ENCODE measurements around the gene CDH23.

CDH23 gene

GRCh38 chr10:71392791-71393781, 3.6 kb upstream of the CDH23 start:
- Mint-ChIP-seq H3K27ac (no peak overlapping the region), H3K9me3 (no peaks in the 10 kb centered on the region), H3K36me3 (ENCODE audit: low read depth) (no peaks in the 10 kb centered on the region), H3K4me1 (ENCODE audit: low read depth) (no peaks in the 10 kb centered on the region), H3K4me3 (no peak overlapping the region), H3K27me3 (ENCODE audit: low read depth) (peaks cover 64% of the 10 kb centered on the region)

GRCh38 chr10:71393841-71394475, 2.8 kb upstream of the CDH23 start:
- Mint-ChIP-seq H3K9me3 (no peaks in the 10 kb centered on the region), H3K27ac (no peak overlapping the region), H3K36me3 (ENCODE audit: low read depth) (no peaks in the 10 kb centered on the region), H3K27me3 (ENCODE audit: low read depth) (peaks cover 66% of the 10 kb centered on the region), H3K4me3 (no peak overlapping the region), H3K4me1 (ENCODE audit: low read depth) (no peaks in the 10 kb centered on the region)

GRCh38 chr10:71394926-71395562, 1.7 kb upstream of the CDH23 start:
- peaks cover 70% of the 10 kb centered on the region for H3K27me3 Mint-ChIP-seq (ENCODE audit: low read depth)
- H3K4me3 Mint-ChIP-seq = no peak overlapping the region
- H3K9me3 Mint-ChIP-seq = no peaks in the 10 kb centered on the region
- no peak overlapping the region for H3K27ac Mint-ChIP-seq
- no peaks in the 10 kb centered on the region for H3K36me3 Mint-ChIP-seq (ENCODE audit: low read depth)
- no peaks in the 10 kb centered on the region for H3K4me1 Mint-ChIP-seq (ENCODE audit: low read depth)

- H3K4me3 Mint-ChIP-seq = no peak overlapping the region
- peaks cover 74% of the 10 kb centered on the region for H3K27me3 Mint-ChIP-seq (ENCODE audit: low read depth)
- no peaks in the 10 kb centered on the region for H3K9me3 Mint-ChIP-seq
- H3K27ac Mint-ChIP-seq = no peak overlapping the region
- no peaks in the 10 kb centered on the region for H3K36me3 Mint-ChIP-seq (ENCODE audit: low read depth)
- H3K4me1 Mint-ChIP-seq (ENCODE audit: low read depth) = no peaks in the 10 kb centered on the region
Measured at GRCh38 chr10:71395621-71396020, 1.1 kb upstream of the CDH23 start.

GRCh38 chr10:71396084-71396710, 523 bp upstream of the CDH23 start:
- Mint-ChIP-seq H3K9me3 (no peaks in the 10 kb centered on the region), H3K4me1 (ENCODE audit: low read depth) (no peaks in the 10 kb centered on the region), H3K4me3 (no peak overlapping the region), H3K36me3 (ENCODE audit: low read depth) (no peaks in the 10 kb centered on the region), H3K27me3 (ENCODE audit: low read depth) (peaks cover 70% of the 10 kb centered on the region), H3K27ac (no peak overlapping the region)

GRCh38 chr10:71397296-71398212, 834 bp downstream of the CDH23 start:
- H3K4me1 Mint-ChIP-seq (ENCODE audit: low read depth) = no peaks in the 10 kb centered on the region
- no peaks in the 10 kb centered on the region for H3K36me3 Mint-ChIP-seq (ENCODE audit: low read depth)
- no peaks in the 10 kb centered on the region for H3K9me3 Mint-ChIP-seq
- peaks cover 65% of the 10 kb centered on the region for H3K27me3 Mint-ChIP-seq (ENCODE audit: low read depth)
- no peak overlapping the region for H3K4me3 Mint-ChIP-seq
- H3K27ac Mint-ChIP-seq = no peak overlapping the region

GRCh38 chr10:71398976-71399375, 2.3 kb downstream of the CDH23 start:
- H3K4me3 Mint-ChIP-seq = no peak overlapping the region
- H3K4me1 Mint-ChIP-seq (ENCODE audit: low read depth) = no peaks in the 10 kb centered on the region
- H3K36me3 Mint-ChIP-seq (ENCODE audit: low read depth) = no peaks in the 10 kb centered on the region
- H3K9me3 Mint-ChIP-seq = no peaks in the 10 kb centered on the region
- H3K27ac Mint-ChIP-seq = no peak overlapping the region
- peaks cover 57% of the 10 kb centered on the region for H3K27me3 Mint-ChIP-seq (ENCODE audit: low read depth)

GRCh38 chr10:71399946-71400345, 3.2 kb downstream of the CDH23 start:
- H3K9me3 Mint-ChIP-seq = no peaks in the 10 kb centered on the region
- H3K4me1 Mint-ChIP-seq (ENCODE audit: low read depth) = no peaks in the 10 kb centered on the region
- peaks cover 48% of the 10 kb centered on the region for H3K27me3 Mint-ChIP-seq (ENCODE audit: low read depth)
- H3K36me3 Mint-ChIP-seq (ENCODE audit: low read depth) = no peaks in the 10 kb centered on the region
- no peak overlapping the region for H3K27ac Mint-ChIP-seq
- no peak overlapping the region for H3K4me3 Mint-ChIP-seq

- Mint-ChIP-seq H3K4me1 (ENCODE audit: low read depth) (no peaks in the 10 kb centered on the region), H3K4me3 (no peak overlapping the region), H3K9me3 (no peaks in the 10 kb centered on the region), H3K27me3 (ENCODE audit: low read depth) (peaks cover 37% of the 10 kb centered on the region), H3K36me3 (ENCODE audit: low read depth) (no peaks in the 10 kb centered on the region), H3K27ac (no peak overlapping the region)
Measured at GRCh38 chr10:71401056-71401455, 4.3 kb downstream of the CDH23 start.

- Mint-ChIP-seq H3K27ac (no peak overlapping the region), H3K4me3 (no peak overlapping the region), H3K36me3 (ENCODE audit: low read depth) (no peaks in the 10 kb centered on the region), H3K9me3 (no peaks in the 10 kb centered on the region), H3K4me1 (ENCODE audit: low read depth) (no peaks in the 10 kb centered on the region), H3K27me3 (ENCODE audit: low read depth) (peaks cover 35% of the 10 kb centered on the region)
Measured at GRCh38 chr10:71402005-71402404, 5.3 kb downstream of the CDH23 start.

- H3K27me3 Mint-ChIP-seq (ENCODE audit: low read depth) = peaks cover 12% of the 10 kb centered on the region
- H3K27ac Mint-ChIP-seq = no peak overlapping the region
- no peaks in the 10 kb centered on the region for H3K4me1 Mint-ChIP-seq (ENCODE audit: low read depth)
- no peaks in the 10 kb centered on the region for H3K36me3 Mint-ChIP-seq (ENCODE audit: low read depth)
- H3K9me3 Mint-ChIP-seq = no peaks in the 10 kb centered on the region
- H3K4me3 Mint-ChIP-seq = no peak overlapping the region
Measured at GRCh38 chr10:71404503-71405295, 8.0 kb downstream of the CDH23 start.

GRCh38 chr10:71406878-71407277, 10.2 kb downstream of the CDH23 start:
- Mint-ChIP-seq H3K36me3 (ENCODE audit: low read depth) (no peaks in the 10 kb centered on the region), H3K4me1 (ENCODE audit: low read depth) (no peaks in the 10 kb centered on the region), H3K4me3 (no peak overlapping the region), H3K27me3 (ENCODE audit: low read depth) (no peaks in the 10 kb centered on the region), H3K9me3 (peaks cover 7% of the 10 kb centered on the region), H3K27ac (no peak overlapping the region)

Measured in T-helper 1 cell treated with Interleukin-12 subunit alpha and Interleukin-12 subunit beta and Interleukin-4 antibody, amounts not matched to agents 30 μg/mL and 1 μg/mL, for 36 hours (primary cell).